Activated CD4-positive, alpha-beta T cell treated with anti-CD3 and anti-CD28 coated beads, Interleukin-2, Interleukin-6, amounts not matched to agents 100 ng/mL and 50 ng/mL, durations not matched to agents 16 hours and 8 hours (primary cell): ENCODE measurements around the gene AKNAD1.

ENCODE experiments used
- DNase-seq: peaks from one replicate; pipeline ENCODE4 v3.0.0-alpha.2; 2020

The AKNAD1 gene

DNA sequence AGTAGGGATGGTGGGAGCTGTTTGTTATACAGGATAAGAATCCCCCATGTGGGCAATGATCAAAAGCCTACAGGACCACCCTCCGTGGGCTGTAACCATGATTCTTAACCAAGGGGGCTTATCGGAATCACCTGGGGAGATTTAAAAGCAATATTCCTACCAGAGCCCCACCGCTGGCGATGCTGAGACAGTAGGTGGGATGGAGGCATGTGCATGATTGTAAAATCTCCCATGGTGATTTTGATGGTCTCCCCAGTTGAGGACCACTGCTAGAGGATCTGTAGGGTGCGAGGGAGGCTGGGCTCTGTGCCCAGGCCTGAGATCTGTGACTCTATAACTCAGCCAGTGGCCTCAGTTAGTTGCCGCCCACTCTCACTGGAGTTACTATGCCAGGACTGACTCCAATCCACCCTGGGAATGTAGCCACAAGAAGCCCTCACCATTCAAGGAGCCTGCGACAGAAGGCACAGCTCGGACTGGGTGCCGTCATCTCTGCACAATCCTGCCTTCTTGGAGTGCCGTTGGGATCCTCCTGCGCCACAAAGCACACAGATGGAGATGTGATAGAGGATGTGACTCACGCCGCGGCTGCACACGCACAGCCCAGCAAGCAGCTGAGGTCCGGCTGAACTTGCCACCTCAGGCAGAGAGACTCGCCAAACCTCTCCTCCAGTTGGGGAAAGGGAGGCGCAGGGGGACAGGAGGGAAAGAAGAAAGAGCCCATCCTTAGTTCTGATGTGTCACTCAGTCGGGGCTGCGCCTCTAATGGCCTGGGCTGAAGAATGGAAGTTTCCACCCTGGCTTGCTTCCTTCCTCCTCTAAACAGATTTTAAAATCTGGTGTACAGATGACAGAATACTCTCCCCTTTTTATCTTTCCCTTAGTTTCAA lies 26.5 kb downstream of the AKNAD1 start:
- no peak for DNase-seq

DNA sequence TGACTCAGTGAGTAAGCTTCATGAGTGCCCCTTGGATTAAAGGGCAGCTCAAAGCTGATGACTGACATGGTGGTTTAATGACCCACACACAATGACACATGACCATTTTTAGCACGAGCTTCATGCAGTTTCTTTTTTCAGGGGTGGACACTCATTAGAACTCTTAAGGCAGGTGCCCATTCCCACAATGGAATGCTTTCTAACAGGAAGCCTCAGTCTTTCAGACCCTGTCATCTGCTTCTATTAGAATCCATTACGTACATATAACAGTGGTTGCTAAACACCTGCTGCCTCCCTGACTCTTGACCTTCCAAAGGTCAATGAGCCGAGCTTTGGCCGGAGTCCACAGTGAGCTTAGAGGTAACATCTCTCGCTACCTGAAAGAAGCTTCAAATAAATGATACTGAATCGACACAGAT lies 27.4 kb downstream of the AKNAD1 start:
- DNase-seq, result no peak

GRCh38 chr1:108828074-108828961 lies 28.6 kb downstream of the AKNAD1 start:
- DNase-seq, result peak; percentile 71

GRCh38 chr1:108826081-108826635 lies 30.7 kb downstream of the AKNAD1 start:
- DNase-seq, result no peak

DNA sequence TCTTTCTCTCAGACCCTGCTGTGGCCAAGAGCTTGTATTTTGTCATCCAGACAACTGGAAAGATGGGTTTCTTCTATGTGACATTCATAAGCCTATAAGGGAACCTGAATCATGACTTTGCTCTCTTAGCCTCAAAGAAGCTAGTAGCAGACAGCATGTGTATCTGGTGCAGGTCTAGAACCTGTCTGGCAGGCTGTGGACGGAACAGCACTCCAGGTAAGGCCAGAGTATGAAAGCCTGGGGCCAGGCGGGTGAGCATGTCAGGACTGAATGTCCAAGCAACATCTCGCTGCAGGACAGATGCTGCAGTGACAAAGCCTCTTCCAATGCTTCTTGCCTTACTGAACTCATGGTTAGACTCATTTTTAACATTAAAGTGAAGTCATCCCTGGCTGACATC lies 32.8 kb downstream of the AKNAD1 start:
- DNase-seq, result no peak

DNA sequence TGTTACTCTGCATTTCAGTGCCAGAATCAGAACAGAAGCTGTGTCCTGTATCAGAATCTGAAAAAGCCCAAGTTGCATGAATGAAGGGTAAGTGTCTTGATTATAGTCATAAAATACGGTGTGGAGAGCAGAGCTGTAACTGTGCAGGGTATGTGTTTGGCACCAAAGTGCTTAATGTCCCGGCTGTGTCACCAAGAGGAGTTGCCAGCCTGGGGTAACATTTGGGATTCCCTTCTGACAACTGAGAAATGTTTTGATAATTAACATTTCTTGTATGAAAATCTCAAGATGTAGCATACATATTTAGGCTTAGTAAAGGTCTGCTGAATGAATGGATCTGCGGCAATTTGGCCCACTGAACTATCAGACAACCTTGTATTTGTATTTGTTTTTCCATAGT lies 33.3 kb downstream of the AKNAD1 start:
- DNase-seq, result no peak

GRCh38 chr1:108819878-108820277 lies 37.0 kb downstream of the AKNAD1 start:
- DNase-seq, result no peak

DNA sequence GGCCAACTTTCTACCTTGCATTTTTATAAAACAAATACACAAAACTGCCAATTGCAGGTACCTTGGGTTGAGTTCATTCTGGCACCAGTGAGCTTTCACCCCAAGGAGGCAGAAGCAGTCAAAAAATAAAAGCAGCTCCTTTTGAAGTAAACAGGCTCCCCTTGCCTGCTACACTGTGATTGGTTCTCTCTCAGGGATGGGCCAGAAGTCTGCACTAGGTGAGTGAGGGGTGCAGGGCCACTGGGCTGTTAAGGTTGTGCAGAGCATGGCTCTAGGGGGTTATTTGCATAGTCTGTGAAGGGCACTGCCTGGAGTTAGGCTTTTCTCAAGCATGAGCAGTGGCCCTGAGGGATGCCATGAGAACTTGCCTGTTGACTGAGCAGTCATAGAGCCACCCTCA lies 39.1 kb downstream of the AKNAD1 start:
- no peak for DNase-seq

- no peak for DNase-seq
Measured at GRCh38 chr1:108817016-108817415, 39.9 kb downstream of the AKNAD1 start.

GRCh38 chr1:108816049-108816893 lies 40.6 kb downstream of the AKNAD1 start:
- DNase-seq, result no peak

DNA sequence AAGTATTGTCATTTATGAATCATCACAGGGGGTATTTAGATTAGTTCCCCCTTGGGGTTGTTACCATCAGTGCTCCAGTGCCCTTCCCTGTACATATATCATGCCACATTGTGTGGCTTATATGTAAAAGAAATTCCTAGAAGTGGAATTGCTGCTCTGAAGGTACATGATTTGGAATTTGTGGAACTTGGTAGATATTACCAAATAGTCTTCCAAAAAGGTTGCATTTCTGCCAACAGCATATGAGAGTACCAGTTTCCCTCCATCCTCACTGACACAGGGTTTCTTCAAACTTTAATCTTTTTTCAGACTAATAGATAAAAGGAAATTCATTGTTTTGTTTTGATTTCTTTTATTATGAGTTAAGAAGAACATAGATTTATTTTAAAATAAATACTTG lies 41.3 kb downstream of the AKNAD1 start:
- DNase-seq, result no peak

DNA sequence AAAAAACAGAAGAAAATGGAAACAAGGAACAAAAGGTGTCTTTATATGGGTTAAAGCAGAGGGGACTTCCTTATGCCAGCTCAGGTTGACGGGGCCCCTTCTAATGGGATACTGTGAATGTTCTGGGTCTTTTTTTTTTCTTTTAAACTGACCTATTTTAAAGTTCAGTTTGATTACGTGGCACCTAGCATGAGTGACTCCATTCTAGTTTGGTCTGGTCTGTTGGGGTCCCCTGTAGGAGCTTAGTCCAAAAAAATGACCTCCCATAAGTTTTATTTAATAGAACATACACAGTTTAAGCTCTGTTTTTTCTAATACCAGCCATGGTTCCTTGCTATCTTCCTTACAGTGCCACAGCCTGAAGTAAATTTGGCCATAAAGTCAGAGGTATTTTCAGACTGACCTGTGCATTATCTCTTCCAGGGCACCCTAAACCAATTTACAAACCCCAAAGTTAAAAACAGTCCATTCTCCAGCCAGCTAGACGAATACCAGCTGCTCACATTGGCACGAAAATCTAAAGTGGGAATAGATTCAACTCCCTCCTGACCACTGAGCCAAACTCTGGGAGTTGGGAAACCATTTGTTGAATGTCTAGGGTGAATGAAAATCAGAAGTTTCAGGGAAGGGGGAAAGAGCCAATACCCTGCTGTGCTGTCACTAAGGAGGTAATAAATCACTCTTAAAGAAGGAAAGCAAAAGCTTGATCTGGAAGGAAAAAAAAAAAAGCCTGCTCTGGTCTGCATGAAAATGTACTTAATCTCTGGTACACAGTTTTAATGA lies 42.4 kb downstream of the AKNAD1 start:
- no peak for DNase-seq

- no peak for DNase-seq
Measured at GRCh38 chr1:108813326-108813725, 43.6 kb downstream of the AKNAD1 start.

DNA sequence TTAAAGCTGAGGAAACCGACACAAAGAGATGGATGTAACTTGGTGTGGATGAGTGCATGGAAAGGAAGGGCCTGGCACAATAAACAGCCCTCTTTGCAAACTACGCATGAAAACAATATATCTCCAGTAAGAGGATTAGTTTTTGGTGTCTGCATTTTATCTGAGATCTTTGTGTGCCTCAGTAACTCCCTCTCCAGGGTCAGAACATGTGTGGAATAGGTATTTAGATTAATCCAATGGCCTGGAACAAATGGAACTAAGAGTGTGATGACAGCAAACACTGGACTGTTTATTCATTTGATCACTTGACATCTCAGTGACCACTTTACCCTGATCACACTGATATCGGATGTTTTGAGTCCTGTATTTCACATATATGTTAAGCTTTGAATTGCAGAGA lies 45.3 kb downstream of the AKNAD1 start:
- no peak for DNase-seq

DNA sequence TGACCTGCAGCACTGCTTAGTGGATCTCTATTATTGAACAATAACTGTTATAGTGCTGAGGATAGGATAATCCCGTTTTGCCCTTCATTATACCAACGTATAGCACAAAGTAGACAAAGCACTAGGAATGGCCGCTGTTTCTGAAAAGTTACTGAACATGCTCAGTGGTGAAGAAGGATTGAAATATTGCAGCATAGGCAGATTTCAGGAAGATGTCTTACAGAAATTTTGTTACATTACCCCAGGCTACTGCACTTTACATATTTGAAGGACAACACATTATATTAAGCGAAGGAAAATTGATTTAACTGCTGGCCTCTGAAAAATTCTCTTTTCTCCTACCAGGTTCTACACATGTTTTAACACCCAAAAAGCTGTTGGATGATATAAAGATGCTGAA lies 48.5 kb downstream of the AKNAD1 start:
- no peak for DNase-seq

DNA sequence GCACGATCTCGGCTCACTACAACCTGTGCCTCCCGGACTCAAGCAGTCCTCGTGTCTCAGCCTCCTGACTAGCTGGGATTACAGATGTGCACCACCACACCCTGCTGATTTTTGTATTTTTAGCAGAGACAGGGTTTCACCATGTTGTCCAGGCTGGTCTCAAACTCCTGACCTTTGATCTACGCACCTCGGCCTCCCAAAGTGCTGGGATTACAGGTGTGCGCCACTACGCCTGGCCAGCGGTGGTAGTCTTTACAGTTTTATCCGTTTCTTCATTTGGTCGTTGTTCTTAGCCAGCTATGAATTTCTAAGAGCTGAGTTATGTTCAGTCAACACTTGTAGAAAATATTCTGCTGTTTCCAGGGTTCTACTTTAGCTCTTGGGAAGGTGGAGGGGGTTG lies 53.3 kb downstream of the AKNAD1 start:
- no peak for DNase-seq

GRCh38 chr1:108801101-108801500 lies 55.8 kb downstream of the AKNAD1 start:
- DNase-seq, result no peak

- DNase-seq, result no peak
Measured at GRCh38 chr1:108799001-108799400, 57.9 kb downstream of the AKNAD1 start.

GRCh38 chr1:108792420-108792819 lies 64.5 kb downstream of the AKNAD1 start:
- no peak for DNase-seq

DNA sequence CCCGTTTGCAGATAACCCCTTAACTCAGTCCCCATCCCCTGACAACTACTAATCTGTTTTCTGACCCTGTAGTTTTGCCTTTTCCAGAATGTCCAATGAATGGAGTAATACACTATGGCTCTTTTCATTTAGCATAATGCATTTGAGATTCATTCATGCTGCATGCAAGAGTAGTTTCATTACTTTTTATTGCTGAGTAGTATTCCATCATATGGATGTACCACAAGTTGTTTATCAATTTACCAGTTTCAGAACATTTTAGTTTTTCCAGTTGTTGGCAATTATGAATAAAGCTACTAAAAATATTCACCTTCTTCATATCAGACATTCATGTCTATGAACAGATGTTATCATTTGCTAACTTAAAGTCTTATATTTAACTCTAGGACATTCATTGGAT lies 65.1 kb downstream of the AKNAD1 start:
- DNase-seq, result no peak

DNA sequence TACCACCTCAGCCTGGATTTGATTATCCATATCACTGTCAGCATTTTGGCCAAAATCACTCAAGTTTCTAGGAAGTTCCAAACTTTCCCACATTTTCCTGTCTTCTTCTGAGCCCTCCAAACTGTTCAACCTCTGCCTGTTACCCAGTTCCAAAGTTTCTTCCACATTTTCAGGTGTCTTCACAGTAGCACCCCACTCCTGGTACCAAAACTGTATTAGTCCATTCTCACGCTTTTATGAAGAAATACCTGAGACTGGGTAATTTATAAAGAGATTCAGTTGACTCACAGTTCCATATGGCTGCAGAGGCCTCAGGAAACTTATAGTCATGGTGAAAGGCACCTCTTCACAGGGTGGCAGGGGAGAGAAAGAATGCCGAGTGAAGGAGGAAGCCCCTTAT lies 71.0 kb downstream of the AKNAD1 start:
- DNase-seq, result no peak

DNA sequence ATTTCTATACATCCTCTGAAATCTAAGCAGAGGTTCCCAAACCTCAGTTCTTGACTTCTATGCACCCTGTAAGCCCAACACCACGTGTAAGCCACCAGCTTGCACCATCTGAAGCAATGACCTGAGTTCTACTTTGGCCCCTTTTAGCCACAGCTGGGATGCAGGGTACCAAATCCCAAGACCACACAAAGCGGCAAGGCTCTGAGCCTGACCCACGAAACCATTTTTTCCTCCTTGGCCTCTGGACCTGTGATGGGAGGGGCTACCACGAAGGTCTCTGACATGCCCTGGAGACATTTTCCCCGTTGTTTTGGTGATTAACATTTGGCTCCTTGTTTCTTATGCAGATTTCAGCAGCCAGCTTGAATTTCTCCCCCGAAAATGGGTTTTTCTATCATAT lies 71.6 kb downstream of the AKNAD1 start:
- DNase-seq, result no peak
